K562 (cell line): ENCODE results near the gene TNIP2. TPM values are rescaled to one million over a fixed set of nuclear protein-coding genes. Genes with fewer than 3 reads are reported as not detected.

ENCODE experiments used
- CHD4 ChIP-seq: fragments of 200-600 bp; sonication (generic); IDR thresholded peaks from 3 replicates; pipeline ENCODE4 v1.6.1; 2012; ENCODE audit warnings: low read depth, mild to moderate bottlenecking, mixed read lengths, low read length, inconsistent platforms; ENCODE audit not compliant: insufficient read depth, insufficient replicate concordance, poor library complexity, severe bottlenecking
- CREBBP ChIP-seq: IDR thresholded peaks from one replicate; pipeline ENCODE4 v1.6.1; 2012; ENCODE audit warnings: low read depth, mild to moderate bottlenecking, control low read depth, inconsistent platforms, low read length
- EP300 ChIP-seq: IDR thresholded peaks from 2 replicates; pipeline ENCODE4 v1.6.1; 2012; ENCODE audit warnings: low read length, improper control_type of control experiment
- GABPA ChIP-seq: fragments of 200-800 bp; sonication (Bioruptor generic); conservative IDR thresholded peaks from 2 replicates; pipeline ENCODE4 v1.6.1; 2016; ENCODE audit warnings: low read depth, missing genetic modification characterization, missing compliant biosample characterization
- GTF2E2 ChIP-seq: fragments of 200-800 bp; sonication (Bioruptor generic); IDR thresholded peaks from 2 replicates; pipeline ENCODE4 v1.6.1; 2016; ENCODE audit warnings: missing genetic modification characterization, missing compliant biosample characterization
- NELFE ChIP-seq: IDR thresholded peaks from 2 replicates; pipeline ENCODE4 v1.6.1; 2011; ENCODE audit warnings: mild to moderate bottlenecking; ENCODE audit not compliant: insufficient read depth, insufficient read length
- NUFIP1 ChIP-seq: fragments of 450-650 bp; IDR thresholded peaks from 2 replicates; pipeline ENCODE4 v1.6.1; 2018; ENCODE audit not compliant: partially characterized antibody
- SMAD1 ChIP-seq: fragments of 150-350 bp; IDR thresholded peaks from 2 replicates; pipeline ENCODE4 v1.6.1; 2014; ENCODE audit warnings: low read length, low read depth; ENCODE audit not compliant: partially characterized antibody
- SMAD3 ChIP-seq: fragments of 450-650 bp; formaldehyde crosslinking; conservative IDR thresholded peaks from 2 replicates; pipeline ENCODE4 v1.4.0; 2020; ENCODE audit warnings: mild to moderate bottlenecking
- TEAD4 ChIP-seq, 2 experiments: sonication (generic) in 1 of 2; formaldehyde crosslinking in 1 of 2; IDR thresholded peaks; 2 replicates each; pipeline versions ENCODE4 v1.6.1 to v1.8.0; 2012 to 2022; ENCODE audit warnings: borderline replicate concordance in 1 of 2, inconsistent platforms in 1 of 2, low read length in 1 of 2, mild to moderate bottlenecking in 1 of 2, missing genetic modification reagents in 1 of 2
- TRIM24 ChIP-seq, 2 experiments: fragments of 450-650 bp; IDR thresholded peaks; 2 replicates each; pipeline ENCODE4 v1.6.1; 2016
- ZNF431 ChIP-seq: sonication (generic); formaldehyde crosslinking; IDR thresholded peaks from 2 replicates; pipeline ENCODE4 v1.8.0; 2022; ENCODE audit warnings: mild to moderate bottlenecking, missing genetic modification reagents
- polyA plus RNA-seq, 8 experiments: library from polyadenylated mRNA; depleted of rRNA in 4 of 8; stranded (reverse) in 5 of 8; unstranded in 3 of 8; fragments of >200 nt; fragmentation: Nextera tagmentation in 2 of 8; fragmentation: Illumina TruSeq in 1 of 8; extraction: Ambion mirVana in 2 of 8; extraction: Trizol in 1 of 8; gene quantifications; 2 replicates each; pipeline versions ENCODE4 v1.2.1 to v1.2.3, GENCODE V29; 2011 to 2014; ENCODE audit warnings: inconsistent platforms in 1 of 8, missing spikeins in 1 of 8
- total RNA-seq, 7 experiments: library from RNA; depleted of rRNA in 6 of 7; stranded (reverse); fragments of >200 nt in 6 of 7; fragmentation: Illumina TruSeq in 2 of 7; extraction: Trizol in 2 of 7; gene quantifications; 2 replicates each; pipeline versions ENCODE4 v1.2.1 to v1.2.3, GENCODE V29; 2011 to 2021; ENCODE audit warnings: low replicate concordance in 1 of 7
- TF ChIP-seq, protein P1 (sequence below): sonication (generic); formaldehyde crosslinking; IDR thresholded peaks from 2 replicates; pipeline ENCODE4 v1.8.0; 2022; ENCODE audit warnings: missing genetic modification reagents, mild to moderate bottlenecking, moderate library complexity, borderline replicate concordance
- TF ChIP-seq, protein P2 (sequence below), 2 experiments: fragments of 450-650 bp in 1 of 2; sonication (generic) in 1 of 2; formaldehyde crosslinking in 1 of 2; IDR thresholded peaks; 2 replicates each; pipeline versions ENCODE4 v1.7.1 to v1.9.0; 2016 to 2022; ENCODE audit warnings: inconsistent platforms in 1 of 2, mild to moderate bottlenecking in 1 of 2, missing genetic modification reagents in 1 of 2
- TF ChIP-seq, protein P3 (sequence below): fragments of 250-450 bp; sonication (Bioruptor Pico); IDR thresholded peaks from 2 replicates; pipeline ENCODE4 v1.8.0; 2021; ENCODE audit warnings: mild to moderate bottlenecking, moderate library complexity

TNIP2 gene
- total and polyA plus RNA-seq, 9 of the 15 experiments (the other 6 are each of a cell fraction or from before 2014, with no cell fraction given), result 0.61 to 42.6 (median 19.5) TPM

DNA sequence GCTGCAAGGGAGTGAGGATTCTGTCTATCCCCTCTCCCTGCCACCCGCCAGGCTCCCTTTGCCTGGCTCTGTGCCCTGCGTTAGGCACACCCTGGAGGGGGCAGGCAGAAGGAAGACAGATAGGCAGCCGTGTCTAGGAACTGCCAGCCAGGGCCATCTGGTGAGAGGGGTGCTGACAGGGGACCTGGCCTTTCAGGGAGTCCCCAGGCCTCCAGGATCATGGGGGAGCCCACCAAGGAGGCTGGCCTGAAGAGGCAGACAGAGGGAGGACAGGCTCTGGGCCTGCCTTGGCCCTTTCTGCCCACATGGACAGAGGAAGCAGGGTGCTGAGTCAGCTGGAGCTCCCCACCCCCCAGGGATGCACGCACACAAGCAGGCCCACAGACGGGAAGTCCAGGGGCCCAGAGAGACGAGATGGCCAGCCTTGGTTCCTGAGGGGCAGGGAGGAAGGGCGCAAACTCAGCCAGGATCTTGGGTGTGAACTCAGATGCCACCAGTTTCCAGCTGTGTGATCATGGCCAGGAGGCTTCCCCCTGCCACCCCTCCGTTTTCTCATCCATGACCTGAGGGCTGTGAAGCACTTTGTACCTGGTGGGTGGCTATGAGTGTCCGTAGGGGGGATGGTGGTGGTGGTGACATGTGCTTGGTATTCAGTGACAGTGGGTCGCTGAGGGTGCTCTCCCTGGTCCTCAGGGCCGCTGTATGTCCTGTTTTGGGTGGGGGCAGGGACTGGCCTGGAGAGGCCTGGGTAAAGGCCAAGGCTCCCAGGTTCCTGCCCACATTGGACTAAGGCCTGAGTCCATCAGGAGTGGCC is 38.6 kb upstream of the TNIP2 start (continued):
- TF ChIP-seq, protein P1, sequence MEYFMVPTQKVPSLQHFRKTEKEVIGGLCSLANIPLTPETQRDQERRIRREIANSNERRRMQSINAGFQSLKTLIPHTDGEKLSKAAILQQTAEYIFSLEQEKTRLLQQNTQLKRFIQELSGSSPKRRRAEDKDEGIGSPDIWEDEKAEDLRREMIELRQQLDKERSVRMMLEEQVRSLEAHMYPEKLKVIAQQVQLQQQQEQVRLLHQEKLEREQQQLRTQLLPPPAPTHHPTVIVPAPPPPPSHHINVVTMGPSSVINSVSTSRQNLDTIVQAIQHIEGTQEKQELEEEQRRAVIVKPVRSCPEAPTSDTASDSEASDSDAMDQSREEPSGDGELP (CRISPR knock-in tag), result peak; percentile 72; the same call in 1 of the 2 replicates
- TF ChIP-seq, protein P2, sequence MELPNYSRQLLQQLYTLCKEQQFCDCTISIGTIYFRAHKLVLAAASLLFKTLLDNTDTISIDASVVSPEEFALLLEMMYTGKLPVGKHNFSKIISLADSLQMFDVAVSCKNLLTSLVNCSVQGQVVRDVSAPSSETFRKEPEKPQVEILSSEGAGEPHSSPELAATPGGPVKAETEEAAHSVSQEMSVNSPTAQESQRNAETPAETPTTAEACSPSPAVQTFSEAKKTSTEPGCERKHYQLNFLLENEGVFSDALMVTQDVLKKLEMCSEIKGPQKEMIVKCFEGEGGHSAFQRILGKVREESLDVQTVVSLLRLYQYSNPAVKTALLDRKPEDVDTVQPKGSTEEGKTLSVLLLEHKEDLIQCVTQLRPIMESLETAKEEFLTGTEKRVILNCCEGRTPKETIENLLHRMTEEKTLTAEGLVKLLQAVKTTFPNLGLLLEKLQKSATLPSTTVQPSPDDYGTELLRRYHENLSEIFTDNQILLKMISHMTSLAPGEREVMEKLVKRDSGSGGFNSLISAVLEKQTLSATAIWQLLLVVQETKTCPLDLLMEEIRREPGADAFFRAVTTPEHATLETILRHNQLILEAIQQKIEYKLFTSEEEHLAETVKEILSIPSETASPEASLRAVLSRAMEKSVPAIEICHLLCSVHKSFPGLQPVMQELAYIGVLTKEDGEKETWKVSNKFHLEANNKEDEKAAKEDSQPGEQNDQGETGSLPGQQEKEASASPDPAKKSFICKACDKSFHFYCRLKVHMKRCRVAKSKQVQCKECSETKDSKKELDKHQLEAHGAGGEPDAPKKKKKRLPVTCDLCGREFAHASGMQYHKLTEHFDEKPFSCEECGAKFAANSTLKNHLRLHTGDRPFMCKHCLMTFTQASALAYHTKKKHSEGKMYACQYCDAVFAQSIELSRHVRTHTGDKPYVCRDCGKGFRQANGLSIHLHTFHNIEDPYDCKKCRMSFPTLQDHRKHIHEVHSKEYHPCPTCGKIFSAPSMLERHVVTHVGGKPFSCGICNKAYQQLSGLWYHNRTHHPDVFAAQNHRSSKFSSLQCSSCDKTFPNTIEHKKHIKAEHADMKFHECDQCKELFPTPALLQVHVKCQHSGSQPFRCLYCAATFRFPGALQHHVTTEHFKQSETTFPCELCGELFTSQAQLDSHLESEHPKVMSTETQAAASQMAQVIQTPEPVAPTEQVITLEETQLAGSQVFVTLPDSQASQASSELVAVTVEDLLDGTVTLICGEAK (IDR thresholded peaks at IDR 0.05), result 0 out of 2 replicates have a peak, but pooled peaks have one; percentile 12
- TF ChIP-seq, protein P2 (CRISPR knock-in tag; IDR thresholded peaks at IDR 0.05), result no peak
- no peak for TF ChIP-seq SMAD3
- TF ChIP-seq GTF2E2 (tag), result no peak
- TF ChIP-seq EP300, result peak; percentile 8; the same call in 1 of the 2 replicates
- no peak for TF ChIP-seq CHD4
- TF ChIP-seq NELFE, result no peak
- no peak for TF ChIP-seq SMAD1
- no peak for TF ChIP-seq TEAD4 (IDR thresholded peaks at IDR 0.05; ENCODE audit: low read length)
- TF ChIP-seq TEAD4 (CRISPR knock-in tag; IDR thresholded peaks at IDR 0.05; ENCODE audit: borderline replicate concordance), result no peak
- TF ChIP-seq GABPA (tag), result peak; percentile 78
- no peak for TF ChIP-seq ZNF431
- no peak for TF ChIP-seq TRIM24 (IDR thresholded peaks at IDR 0.05)
- TF ChIP-seq NUFIP1, result no peak
- TF ChIP-seq, protein P3, sequence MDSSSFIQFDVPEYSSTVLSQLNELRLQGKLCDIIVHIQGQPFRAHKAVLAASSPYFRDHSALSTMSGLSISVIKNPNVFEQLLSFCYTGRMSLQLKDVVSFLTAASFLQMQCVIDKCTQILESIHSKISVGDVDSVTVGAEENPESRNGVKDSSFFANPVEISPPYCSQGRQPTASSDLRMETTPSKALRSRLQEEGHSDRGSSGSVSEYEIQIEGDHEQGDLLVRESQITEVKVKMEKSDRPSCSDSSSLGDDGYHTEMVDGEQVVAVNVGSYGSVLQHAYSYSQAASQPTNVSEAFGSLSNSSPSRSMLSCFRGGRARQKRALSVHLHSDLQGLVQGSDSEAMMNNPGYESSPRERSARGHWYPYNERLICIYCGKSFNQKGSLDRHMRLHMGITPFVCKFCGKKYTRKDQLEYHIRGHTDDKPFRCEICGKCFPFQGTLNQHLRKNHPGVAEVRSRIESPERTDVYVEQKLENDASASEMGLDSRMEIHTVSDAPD, result no peak
- no peak for TF ChIP-seq CREBBP
